T-helper 1 cell treated with Interleukin-12 subunit alpha and Interleukin-12 subunit beta and Interleukin-4 antibody, amounts not matched to agents 30 μg/mL and 1 μg/mL, for 36 hours (primary cell): ENCODE data around the gene MFAP4.

Experiments used
- H3K27ac Mint-ChIP-seq: one replicate; pipeline ENCODE4 v1.8.0; 2021; ENCODE audit warnings: mild to moderate bottlenecking, mixed read lengths
- H3K27me3 Mint-ChIP-seq: one replicate; pipeline ENCODE4 v1.8.0; 2021; ENCODE audit warnings: low read depth, mixed read lengths
- H3K36me3 Mint-ChIP-seq: one replicate; pipeline ENCODE4 v1.8.0; 2021; ENCODE audit warnings: low read depth, mixed read lengths
- H3K4me1 Mint-ChIP-seq: one replicate; pipeline ENCODE4 v1.8.0; 2021; ENCODE audit warnings: low read depth, mixed read lengths
- H3K4me3 Mint-ChIP-seq: one replicate; pipeline ENCODE4 v1.8.0; 2021; ENCODE audit warnings: mild to moderate bottlenecking, moderate library complexity, mixed read lengths
- H3K9me3 Mint-ChIP-seq: one replicate; pipeline ENCODE4 v1.8.0; 2021; ENCODE audit warnings: mixed read lengths

MFAP4 gene

GRCh38 chr17:19374136-19374535 is 12.9 kb downstream of the MFAP4 start:
- Mint-ChIP-seq H3K4me3 (no peak overlapping the region), H3K36me3 (peaks cover 5% of the 10 kb centered on the region), H3K27me3 (no peaks in the 10 kb centered on the region), H3K4me1 (peaks cover 44% of the 10 kb centered on the region), H3K9me3 (no peaks in the 10 kb centered on the region), H3K27ac (no peak overlapping the region)

- Mint-ChIP-seq H3K4me3 (no peak overlapping the region), H3K4me1 (peaks cover 47% of the 10 kb centered on the region)
Observed at GRCh38 chr17:19372866-19373504, 14.0 kb downstream of the MFAP4 start.

GRCh38 chr17:19372439-19372838 is 14.6 kb downstream of the MFAP4 start:
- Mint-ChIP-seq H3K4me1 (peaks cover 47% of the 10 kb centered on the region), H3K27me3 (no peaks in the 10 kb centered on the region), H3K36me3 (peaks cover 5% of the 10 kb centered on the region), H3K9me3 (no peaks in the 10 kb centered on the region), H3K27ac (peak overlapping the region; percentile 26), H3K4me3 (peak overlapping the region; percentile 17)

More at GRCh38 chr17:19372866-19373504, 14.0 kb downstream of the MFAP4 start:
- peaks cover 5% of the 10 kb centered on the region for H3K36me3 Mint-ChIP-seq
- no peaks in the 10 kb centered on the region for H3K27me3 Mint-ChIP-seq
- H3K9me3 Mint-ChIP-seq = no peaks in the 10 kb centered on the region
- no peak overlapping the region for H3K27ac Mint-ChIP-seq

- Mint-ChIP-seq H3K27ac (peak overlapping the region; percentile 34), H3K27me3 (no peaks in the 10 kb centered on the region), H3K36me3 (peaks cover 5% of the 10 kb centered on the region), H3K4me1 (peaks cover 44% of the 10 kb centered on the region), H3K9me3 (no peaks in the 10 kb centered on the region), H3K4me3 (no peak overlapping the region)
Observed at GRCh38 chr17:19372011-19372370, 15.0 kb downstream of the MFAP4 start.

- H3K4me3 Mint-ChIP-seq = peak overlapping the region; percentile 29
Observed at GRCh38 chr17:19371259-19372010, 15.6 kb downstream of the MFAP4 start.

GRCh38 chr17:19370493-19370960 is 16.5 kb downstream of the MFAP4 start:
- Mint-ChIP-seq H3K36me3 (peaks cover 5% of the 10 kb centered on the region), H3K27ac (peak overlapping the region; percentile 89), H3K27me3 (no peaks in the 10 kb centered on the region), H3K4me1 (peaks cover 39% of the 10 kb centered on the region), H3K4me3 (peak overlapping the region; percentile 84), H3K9me3 (no peaks in the 10 kb centered on the region)

More at GRCh38 chr17:19371259-19372010, 15.6 kb downstream of the MFAP4 start:
- peaks cover 41% of the 10 kb centered on the region for H3K4me1 Mint-ChIP-seq
- H3K27me3 Mint-ChIP-seq = no peaks in the 10 kb centered on the region
- H3K36me3 Mint-ChIP-seq = peaks cover 5% of the 10 kb centered on the region
- H3K27ac Mint-ChIP-seq = peak overlapping the region; percentile 80
- H3K9me3 Mint-ChIP-seq = no peaks in the 10 kb centered on the region

- Mint-ChIP-seq H3K27ac (peak overlapping the region; percentile 89), H3K4me1 (peaks cover 39% of the 10 kb centered on the region), H3K36me3 (peaks cover 5% of the 10 kb centered on the region), H3K27me3 (no peaks in the 10 kb centered on the region), H3K9me3 (no peaks in the 10 kb centered on the region), H3K4me3 (peak overlapping the region; percentile 84)
Observed at GRCh38 chr17:19369846-19370492, 17.0 kb downstream of the MFAP4 start.

GRCh38 chr17:19369107-19369778 is 17.7 kb downstream of the MFAP4 start:
- no peaks in the 10 kb centered on the region for H3K27me3 Mint-ChIP-seq
- peak overlapping the region; percentile 84 for H3K4me3 Mint-ChIP-seq

GRCh38 chr17:19368229-19368628 is 18.8 kb downstream of the MFAP4 start:
- H3K4me1 Mint-ChIP-seq = peaks cover 35% of the 10 kb centered on the region
- no peaks in the 10 kb centered on the region for H3K9me3 Mint-ChIP-seq
- peaks cover 2% of the 10 kb centered on the region for H3K36me3 Mint-ChIP-seq
- no peaks in the 10 kb centered on the region for H3K27me3 Mint-ChIP-seq
- no peak overlapping the region for H3K27ac Mint-ChIP-seq
- no peak overlapping the region for H3K4me3 Mint-ChIP-seq

More at GRCh38 chr17:19369107-19369778, 17.7 kb downstream of the MFAP4 start:
- Mint-ChIP-seq H3K4me1 (peaks cover 38% of the 10 kb centered on the region), H3K9me3 (no peaks in the 10 kb centered on the region), H3K27ac (peak overlapping the region; percentile 89), H3K36me3 (peaks cover 2% of the 10 kb centered on the region)

- H3K27ac Mint-ChIP-seq = no peak overlapping the region
Observed at GRCh38 chr17:19366637-19366972, 20.4 kb downstream of the MFAP4 start.

GRCh38 chr17:19365833-19366636 is 21.0 kb downstream of the MFAP4 start:
- H3K36me3 Mint-ChIP-seq = peaks cover 2% of the 10 kb centered on the region
- no peak overlapping the region for H3K27ac Mint-ChIP-seq
- H3K4me3 Mint-ChIP-seq = no peak overlapping the region
- H3K9me3 Mint-ChIP-seq = no peaks in the 10 kb centered on the region
- H3K27me3 Mint-ChIP-seq = peaks cover 8% of the 10 kb centered on the region
- peaks cover 24% of the 10 kb centered on the region for H3K4me1 Mint-ChIP-seq

More at GRCh38 chr17:19366637-19366972, 20.4 kb downstream of the MFAP4 start:
- Mint-ChIP-seq H3K4me3 (no peak overlapping the region), H3K9me3 (no peaks in the 10 kb centered on the region), H3K4me1 (peaks cover 30% of the 10 kb centered on the region), H3K36me3 (peaks cover 2% of the 10 kb centered on the region), H3K27me3 (peaks cover 2% of the 10 kb centered on the region)

- Mint-ChIP-seq H3K4me1 (peaks cover 20% of the 10 kb centered on the region), H3K27ac (no peak overlapping the region), H3K4me3 (no peak overlapping the region), H3K36me3 (peaks cover 2% of the 10 kb centered on the region), H3K27me3 (peaks cover 8% of the 10 kb centered on the region), H3K9me3 (no peaks in the 10 kb centered on the region)
Observed at GRCh38 chr17:19365499-19365817, 21.5 kb downstream of the MFAP4 start.

- H3K27me3 Mint-ChIP-seq = peaks cover 8% of the 10 kb centered on the region
- no peak overlapping the region for H3K27ac Mint-ChIP-seq
- no peaks in the 10 kb centered on the region for H3K9me3 Mint-ChIP-seq
- H3K4me3 Mint-ChIP-seq = no peak overlapping the region
- H3K36me3 Mint-ChIP-seq = no peaks in the 10 kb centered on the region
- peaks cover 15% of the 10 kb centered on the region for H3K4me1 Mint-ChIP-seq
Observed at GRCh38 chr17:19364699-19365498, 22.1 kb downstream of the MFAP4 start.
